ENCODE data around the gene SWSAP1. TPM values are rescaled to one million over a fixed set of nuclear protein-coding genes. Genes with fewer than 3 reads are reported as not detected.
"Not testable (repeated sequence)": the region's sequence is repeated elsewhere in the genome, so short reads cannot be mapped to it uniquely, and the experiment has no call there.

The SWSAP1 gene
- total RNA-seq, 1 donor from 2014 or later, result 0.86 TPM

- DNase-seq (ENCODE audit: low read depth), result not testable (repeated sequence)
These were observed 20.4 kb upstream of the SWSAP1 start for GRCh38 chr19:11354102-11354501.

GRCh38 chr19:11355160-11356073 is 19.0 kb upstream of the SWSAP1 start, which contains the start of gene PLPPR2:
Gene PLPPR2 (plus strand): TSS chr19:11355432. CDS start chr19:11357674, 2,242 bp downstream.
- peak; percentile 92 for DNase-seq (ENCODE audit: low read depth)

DNA sequence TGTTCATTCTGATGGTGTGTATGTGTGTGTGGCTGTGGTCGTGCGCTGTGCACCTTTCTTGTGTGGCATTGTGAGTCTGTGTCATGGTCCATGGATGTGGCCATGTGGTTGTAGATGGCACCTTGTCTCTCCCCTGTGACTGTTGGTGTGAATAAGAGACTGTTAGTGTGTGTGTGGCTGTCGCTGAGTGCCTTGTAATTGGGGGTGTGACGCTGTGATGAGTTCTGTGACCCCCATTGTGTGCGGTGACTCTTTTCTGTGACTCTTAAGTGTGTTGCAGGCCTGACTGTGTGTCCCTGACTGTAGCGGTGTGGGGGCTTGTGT is 18.4 kb upstream of the SWSAP1 start:
- DNase-seq (ENCODE audit: low read depth), result no peak

DNA sequence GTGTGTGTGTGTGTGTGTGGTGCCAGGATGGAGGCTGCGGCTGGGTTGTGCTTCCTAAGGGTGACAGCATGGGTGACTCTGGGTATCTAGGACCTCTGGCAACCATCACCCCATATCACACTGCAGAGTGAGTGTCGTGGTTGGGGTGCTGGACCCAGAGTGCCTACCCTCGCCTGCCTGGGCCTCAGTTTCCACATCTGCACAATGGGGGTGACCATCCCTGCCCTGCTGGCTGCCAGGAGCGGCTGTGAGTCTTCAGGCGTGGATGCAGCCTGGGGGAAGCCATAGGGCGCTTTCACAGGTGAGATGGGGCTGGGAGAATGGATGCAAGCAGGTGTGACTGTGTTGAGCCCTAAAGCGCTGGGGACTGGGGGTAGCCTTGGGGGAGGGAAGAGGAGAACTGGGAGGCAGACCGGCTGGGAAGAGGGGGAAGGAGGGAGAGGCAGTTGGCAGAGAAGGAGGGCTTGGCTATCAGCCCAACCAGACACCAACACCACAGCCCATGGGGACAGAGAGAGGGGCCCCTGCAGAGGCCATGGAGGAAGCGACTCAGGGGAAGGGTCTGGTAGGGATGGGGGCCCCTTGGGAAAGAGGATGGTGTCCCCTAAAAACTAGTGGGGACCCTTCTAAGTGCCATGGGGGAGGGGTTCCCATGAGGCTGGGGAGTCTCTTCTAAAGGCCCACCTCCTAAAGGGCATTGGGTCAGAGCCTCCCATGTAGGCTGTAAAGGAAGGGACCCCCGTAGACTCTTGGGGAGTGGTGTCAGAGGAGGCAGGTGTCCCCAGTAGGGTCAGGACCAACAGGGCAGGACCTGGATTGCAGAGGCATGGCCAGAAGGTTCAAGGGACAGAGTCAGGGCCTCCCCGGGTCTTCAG is 17.6 kb upstream of the SWSAP1 start:
- DNase-seq (ENCODE audit: low read depth), result no peak

DNA sequence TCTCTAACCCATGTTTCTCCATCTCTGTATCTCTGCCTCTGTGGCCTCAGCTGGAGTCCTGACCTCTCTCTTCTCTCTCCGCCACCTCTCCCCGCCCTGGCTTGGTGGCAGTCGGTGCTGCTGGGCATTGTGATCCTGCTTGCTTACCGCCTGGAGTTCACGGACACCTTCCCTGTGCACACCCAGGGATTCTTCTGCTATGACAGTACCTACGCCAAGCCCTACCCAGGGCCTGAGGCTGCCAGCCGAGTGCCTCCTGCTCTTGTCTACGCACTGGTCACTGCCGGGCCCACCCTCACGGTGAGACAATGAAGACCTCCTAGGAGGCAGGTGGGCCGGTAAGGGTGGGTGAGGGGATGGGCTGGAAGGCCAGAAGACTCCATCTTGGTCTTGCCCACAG is 15.0 kb upstream of the SWSAP1 start:
- DNase-seq (ENCODE audit: low read depth), result no peak

GRCh38 chr19:11361037-11361770 is 13.3 kb upstream of the SWSAP1 start:
- no peak for DNase-seq (ENCODE audit: low read depth)

DNA sequence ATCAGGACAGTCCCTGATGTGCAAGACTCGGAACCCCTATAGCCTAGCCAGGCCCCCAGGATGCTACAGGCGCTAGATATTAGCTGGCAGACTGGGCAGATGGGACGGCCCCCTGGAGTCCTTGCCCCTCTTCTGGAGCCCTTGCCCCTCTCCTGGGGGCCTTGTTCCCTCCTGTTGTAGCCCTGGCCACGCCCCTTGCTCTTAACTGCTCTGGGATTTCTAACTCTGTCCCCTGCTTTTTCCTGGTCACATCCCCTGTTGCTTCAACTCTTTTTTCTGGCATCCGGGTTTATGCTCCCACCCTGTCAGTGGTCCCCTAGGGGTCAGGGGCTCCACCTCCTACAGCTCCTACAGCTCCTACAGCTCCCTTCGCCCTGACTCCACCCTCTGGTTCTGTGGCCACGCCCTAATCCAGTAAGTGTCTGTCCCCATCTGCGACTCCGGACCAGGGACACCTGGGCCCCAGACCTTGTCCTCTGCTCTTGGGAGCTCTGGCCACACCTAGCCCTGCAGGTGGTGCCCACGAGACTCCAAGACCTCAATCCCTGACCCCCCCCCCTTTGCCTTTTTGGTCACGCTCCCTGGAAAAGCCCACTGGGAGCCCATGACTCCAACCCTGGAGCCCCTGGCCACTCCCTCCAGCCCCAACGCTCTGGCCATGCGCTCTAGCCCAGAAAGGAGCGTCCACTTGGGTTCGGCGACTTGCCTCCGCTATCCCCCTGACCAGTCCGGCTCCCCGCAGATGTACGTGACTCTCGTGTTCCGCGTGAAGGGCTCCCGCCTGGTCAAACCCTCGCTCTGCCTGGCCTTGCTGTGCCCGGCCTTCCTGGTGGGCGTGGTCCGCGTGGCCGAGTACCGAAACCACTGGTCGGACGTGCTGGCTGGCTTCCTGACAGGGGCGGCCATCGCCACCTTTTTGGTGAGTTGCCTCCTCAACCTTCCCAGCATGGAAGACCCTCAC is 12.4 kb upstream of the SWSAP1 start:
- no peak for DNase-seq (ENCODE audit: low read depth)

- DNase-seq (ENCODE audit: low read depth), result no peak
These were observed 10.6 kb upstream of the SWSAP1 start for GRCh38 chr19:11363881-11364280.

DNA sequence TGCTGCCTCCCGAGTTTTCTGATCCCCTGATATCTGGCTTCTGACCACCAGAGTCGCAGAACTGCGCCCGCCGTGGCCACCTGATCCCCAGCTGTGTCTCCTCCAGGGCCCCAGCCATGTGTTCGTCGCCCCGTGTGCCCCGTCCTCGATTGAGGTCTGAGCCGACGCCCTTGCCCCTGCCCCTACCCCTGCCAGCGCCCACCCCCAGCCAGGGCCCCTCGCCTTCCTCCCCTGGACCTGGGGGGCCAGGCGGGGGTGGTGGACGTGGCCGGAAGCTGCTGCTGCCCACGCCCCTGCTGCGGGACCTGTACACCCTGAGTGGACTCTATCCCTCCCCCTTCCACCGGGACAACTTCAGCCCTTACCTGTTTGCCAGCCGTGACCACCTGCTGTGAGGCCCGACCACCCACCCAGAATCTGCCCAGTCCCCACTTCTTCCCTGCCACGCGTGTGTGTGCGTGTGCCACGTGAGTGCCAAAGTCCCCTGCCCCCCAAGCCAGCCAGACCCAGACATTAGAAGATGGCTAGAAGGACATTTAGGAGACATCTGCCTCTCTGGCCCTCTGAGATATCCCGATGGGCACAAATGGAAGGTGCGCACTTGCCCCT is 10.1 kb upstream of the SWSAP1 start:
- no peak for DNase-seq (ENCODE audit: low read depth)

- no peak for DNase-seq (ENCODE audit: low read depth)
These were observed 9.5 kb upstream of the SWSAP1 start for GRCh38 chr19:11364935-11365334.

- DNase-seq (ENCODE audit: low read depth), result no peak
These were observed 8.8 kb upstream of the SWSAP1 start for GRCh38 chr19:11365557-11366117.

GRCh38 chr19:11367528-11367927 is 6.9 kb upstream of the SWSAP1 start:
- DNase-seq (ENCODE audit: low read depth), result no peak

DNA sequence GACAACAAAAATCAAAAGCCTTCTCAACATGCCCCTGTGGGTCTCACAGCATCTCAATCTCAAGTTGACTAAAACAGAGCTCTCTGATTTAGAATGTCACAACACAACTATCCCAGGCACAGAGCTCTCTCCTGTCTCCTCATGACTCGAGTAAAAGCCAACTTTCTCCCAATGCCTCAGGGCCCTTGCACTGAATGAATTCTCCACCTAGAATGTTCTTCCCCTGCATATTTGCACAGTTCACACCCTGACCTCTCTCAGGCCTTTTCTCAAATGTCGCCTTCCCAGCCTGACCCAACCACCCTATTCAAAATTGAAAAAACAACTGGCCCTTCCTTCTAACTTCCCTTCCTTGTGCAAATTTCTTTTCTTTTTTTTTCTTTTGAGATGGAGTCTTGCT is 3.7 kb upstream of the SWSAP1 start:
- no peak for DNase-seq (ENCODE audit: low read depth)

- peak; percentile 7 for DNase-seq (ENCODE audit: low read depth)
These were observed 1.1 kb upstream of the SWSAP1 start for GRCh38 chr19:11373166-11373884.

DNA sequence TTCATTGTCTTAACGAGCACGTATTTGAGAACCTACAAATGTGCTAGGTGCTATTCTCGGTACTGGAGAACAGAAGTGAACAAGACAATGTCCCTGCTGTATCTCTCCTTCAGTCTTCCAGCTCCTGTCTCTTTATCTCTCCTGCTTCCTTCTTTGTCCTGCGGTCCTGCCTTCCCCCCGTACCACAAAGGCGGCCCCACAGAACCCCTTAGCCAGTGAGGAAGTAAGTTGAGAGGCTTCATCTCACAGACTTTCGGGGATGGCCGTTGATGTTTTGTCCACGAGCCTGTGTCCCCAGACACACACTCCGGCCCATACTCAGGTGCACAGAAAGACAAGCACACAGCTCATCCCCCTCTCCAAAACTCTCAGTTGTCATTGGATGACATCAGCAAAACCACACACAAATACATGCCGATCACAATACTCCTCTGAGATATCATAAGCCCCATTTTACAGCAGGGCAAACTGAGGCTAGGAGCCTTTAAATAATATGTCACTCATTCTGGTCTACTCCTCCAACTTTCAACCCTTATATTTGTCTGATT is 507 bp upstream of the SWSAP1 start:
- no peak for DNase-seq (ENCODE audit: low read depth)

- no peak for DNase-seq (ENCODE audit: low read depth)
These were observed 880 bp downstream of the SWSAP1 start for GRCh38 chr19:11375143-11375948.

DNA sequence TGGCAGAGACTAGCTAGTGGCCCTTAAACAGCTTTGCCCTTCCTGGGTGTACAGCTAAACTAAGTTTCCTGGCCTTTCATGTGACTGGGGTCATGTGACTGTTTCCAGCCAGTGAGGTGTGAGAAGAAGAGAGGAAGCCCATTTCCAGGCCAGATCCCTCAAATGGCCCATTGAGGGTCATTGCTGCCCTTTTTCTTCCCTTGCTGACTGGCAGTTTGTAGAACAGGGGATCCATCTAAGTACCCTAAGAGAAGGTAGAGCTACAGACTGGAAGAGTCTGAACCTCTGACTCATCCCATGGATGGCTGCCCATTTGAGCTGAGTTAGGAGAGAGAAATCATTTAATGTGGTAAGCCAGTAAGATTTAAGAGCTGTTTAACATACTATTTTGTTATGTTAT is 2.8 kb downstream of the SWSAP1 start:
- peak; percentile 73 for DNase-seq (ENCODE audit: low read depth)

- no peak for DNase-seq (ENCODE audit: low read depth)
These were observed 3.3 kb downstream of the SWSAP1 start for GRCh38 chr19:11377756-11378155.

Data from myocyte (in vitro differentiated cells).